NCI-H2196 (cell line): ENCODE data around the gene SPAG16.
"Not testable (repeated sequence)": the region's sequence is repeated elsewhere in the genome, so short reads cannot be mapped to it uniquely, and the experiment has no call there.

ENCODE experiments used
- DNase-seq: peaks from one replicate; lab custom pipeline; 2025; ENCODE audit not compliant: unreplicated experiment; lab: John Stamatoyannopoulos, UW

SPAG16 gene

DNA sequence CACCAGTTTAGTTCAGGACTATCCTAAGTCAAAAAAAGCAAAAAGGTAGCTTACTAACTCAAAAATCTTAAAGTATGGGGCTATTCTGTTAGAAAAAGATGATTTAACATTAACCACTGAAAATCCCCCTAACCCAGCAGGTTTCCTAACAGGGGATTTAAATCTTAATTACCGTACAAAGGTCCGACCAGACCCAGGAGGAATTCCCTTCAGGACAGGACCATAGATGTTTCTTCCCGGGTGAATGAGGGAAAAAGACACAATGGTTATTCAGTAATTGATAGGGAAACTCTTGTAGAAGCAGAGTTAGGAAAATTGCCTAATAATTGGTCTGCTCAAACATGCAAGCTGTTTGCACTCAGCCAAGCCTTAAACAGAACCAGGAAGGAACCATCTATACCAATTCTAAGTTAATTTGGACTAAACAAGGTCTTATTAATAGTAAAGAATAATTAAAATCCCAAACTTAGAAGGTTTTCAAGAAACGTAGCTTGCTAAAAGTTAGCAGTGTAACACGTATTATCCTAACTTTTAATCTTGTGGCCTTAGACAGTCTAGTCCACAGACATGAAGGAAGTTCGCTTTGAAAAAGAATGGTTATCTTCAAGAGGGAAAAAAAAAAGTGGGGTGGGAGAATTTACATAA is 124.3 kb downstream of the SPAG16 start:
- not testable (repeated sequence) for DNase-seq

DNA sequence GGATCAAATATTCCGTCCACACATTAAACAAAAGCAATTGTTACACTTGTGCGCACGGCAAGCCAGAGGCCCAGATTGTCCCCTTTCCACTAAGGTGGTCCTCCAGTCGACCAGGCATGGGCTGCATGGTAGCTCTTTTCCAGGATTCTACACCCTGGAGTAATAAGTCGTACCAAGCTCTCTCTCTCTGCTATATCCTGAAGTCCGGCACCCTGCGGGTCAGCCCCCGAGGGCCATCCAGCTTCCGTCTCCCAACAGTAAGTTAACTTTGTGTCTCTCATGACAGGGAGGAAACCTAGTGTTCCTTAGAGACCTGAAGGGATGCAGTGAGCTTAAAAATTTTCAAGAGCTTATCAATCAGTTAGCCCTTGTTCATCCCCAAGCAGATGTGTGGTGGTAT is 126.4 kb downstream of the SPAG16 start:
- not testable (repeated sequence) for DNase-seq

DNA sequence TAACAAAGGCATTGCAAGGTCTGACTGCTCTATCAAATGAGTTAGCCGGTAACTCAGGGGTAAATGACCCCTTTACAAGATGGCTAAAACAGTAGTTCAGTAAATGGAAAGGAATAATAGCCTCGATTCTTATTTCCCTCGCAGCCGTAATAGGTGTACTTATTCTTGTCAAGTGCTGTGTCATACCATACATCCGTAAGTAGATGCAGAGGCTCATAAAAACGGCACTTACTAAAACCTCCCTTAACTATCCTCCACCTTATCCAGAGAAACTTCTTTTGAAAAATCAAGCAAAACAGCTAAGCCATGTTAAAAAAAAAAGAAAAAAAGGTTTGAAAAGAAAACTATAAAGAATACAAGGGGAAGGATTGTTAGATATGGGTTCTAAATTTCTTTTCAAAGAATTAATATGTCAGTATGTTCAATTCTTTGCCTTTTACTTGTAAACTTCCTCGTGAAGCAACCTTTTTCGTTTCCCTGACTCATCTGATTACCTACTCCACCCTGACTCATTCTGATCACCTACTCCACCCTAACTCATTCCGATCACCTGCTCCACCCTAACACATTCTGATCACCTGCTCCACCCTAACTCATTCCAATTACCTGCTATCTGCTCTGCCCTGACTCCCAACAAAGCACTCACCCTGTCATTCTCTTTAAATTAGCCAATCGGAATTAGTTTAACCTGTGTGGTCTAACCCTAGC is 127.5 kb downstream of the SPAG16 start:
- DNase-seq: no peak

DNA sequence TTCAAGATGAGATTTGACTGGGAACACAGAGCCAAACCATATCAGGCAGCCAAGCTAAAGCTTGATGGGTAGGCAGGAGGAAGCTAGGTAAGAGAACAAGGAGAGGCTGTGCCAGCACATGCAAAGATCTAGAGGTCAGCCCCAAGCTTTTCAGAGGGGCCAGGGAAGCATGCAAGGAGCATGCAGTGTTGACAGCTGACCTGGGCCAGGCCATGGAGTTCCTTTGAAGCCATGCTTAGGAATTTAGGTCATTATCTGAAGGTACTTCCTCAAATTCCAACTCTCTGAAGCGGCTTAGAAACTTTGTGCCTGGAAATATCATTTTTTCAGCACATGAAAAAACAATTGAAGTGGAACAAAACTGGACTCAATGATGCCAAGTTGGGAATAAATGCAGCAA is 130.8 kb downstream of the SPAG16 start:
- DNase-seq: no peak

DNA sequence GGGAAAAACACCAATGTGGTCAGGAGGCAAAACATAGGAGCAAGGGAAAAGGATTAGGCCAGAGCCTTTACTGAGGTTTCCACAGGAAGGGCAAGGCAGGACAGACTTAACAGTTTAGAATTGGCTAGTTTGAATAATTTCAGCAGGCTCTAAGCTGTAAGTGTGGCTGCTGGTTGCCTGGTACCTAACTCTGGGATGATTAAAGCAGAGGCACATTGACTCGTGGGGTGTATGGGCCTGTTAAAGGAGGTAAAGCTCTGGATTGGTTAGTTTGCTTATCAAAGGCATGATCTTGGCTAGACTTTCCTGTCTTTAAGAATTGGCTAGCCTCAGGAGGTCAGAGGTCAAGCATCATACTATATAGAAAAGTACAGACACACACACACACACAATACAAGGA is 132.6 kb downstream of the SPAG16 start:
- DNase-seq: no peak

DNA sequence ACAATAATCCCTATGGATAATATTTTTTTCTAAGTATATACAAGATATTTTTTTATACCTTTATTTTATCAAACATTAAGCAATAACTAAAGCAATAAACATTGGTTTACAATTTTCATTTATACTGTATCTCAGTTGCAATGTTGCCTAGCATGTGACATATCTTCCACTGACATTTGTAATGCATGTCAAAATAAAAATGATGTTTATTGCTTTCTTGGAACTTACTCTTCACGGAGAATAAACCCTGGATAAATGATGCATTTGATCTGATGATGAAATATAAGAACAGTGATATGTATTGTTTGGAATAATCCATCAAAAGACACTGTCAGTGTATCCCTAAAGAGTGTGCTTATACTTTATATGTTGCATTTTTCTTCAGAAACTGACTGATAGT is 135.7 kb downstream of the SPAG16 start:
- no peak for DNase-seq

DNA sequence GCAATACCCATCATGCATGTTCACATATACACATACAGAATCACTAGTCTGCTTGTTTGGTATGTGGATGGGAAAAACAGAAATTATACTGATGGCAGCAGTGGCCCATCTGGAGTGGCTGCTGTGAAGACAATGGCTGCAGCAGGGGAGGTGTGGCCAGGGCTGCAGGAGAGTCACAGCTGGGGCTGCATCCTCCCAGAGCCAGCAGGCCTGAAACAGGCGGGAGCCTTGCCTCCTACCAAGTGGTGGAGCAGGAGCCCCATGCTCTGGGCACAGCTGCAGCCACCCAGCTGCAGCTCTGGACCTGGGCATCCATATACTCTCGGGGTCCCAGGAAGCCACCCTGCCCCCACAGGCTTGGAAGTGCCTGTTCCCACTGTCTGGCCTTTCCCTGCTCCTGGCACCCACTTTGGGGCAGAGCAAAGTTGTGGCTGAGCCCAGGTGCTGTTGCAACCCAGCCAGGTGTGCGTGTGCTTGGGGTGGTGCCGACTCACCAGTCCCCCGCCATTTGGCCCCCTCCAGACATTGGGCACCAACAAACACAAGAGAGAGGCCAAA is 136.6 kb downstream of the SPAG16 start:
- no peak for DNase-seq

DNA sequence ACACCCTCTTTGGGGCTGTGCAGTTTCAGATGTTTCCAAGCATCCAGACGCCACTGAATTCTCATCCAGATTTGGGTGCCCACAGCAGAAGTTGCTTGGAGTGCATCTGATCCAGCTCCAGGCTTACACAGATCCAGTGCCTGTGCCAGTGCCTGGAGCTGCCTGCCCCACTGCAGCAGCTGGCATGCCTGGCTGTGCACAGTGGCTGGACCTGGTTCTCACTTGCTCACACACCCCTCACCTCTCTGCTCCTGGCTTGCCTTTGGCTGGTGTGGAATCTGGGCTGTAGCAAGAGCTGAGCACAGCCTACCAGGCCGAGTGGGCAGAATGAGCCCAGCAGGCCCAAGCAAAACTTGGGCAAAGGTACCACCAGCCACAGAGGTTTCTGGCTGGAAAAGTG is 137.9 kb downstream of the SPAG16 start:
- DNase-seq: no peak

DNA sequence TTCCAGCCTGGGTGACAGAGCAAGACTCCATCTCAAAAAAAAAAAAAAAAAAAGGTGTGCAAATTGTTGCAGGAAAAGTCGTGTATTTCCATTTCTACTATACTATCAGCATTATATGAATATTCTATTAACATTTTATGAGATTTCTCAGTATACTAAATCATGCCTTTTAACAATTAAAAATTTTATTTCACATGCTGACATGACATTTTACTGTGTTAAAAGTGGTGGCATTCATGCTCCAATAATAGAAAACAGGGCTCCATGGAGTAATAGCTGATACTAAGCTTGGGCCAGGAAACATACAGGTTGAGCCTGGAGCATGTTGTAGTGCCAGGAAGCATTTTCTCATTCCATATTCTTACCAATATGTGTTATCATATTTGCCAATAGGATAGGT is 141.4 kb downstream of the SPAG16 start:
- no peak for DNase-seq

DNA sequence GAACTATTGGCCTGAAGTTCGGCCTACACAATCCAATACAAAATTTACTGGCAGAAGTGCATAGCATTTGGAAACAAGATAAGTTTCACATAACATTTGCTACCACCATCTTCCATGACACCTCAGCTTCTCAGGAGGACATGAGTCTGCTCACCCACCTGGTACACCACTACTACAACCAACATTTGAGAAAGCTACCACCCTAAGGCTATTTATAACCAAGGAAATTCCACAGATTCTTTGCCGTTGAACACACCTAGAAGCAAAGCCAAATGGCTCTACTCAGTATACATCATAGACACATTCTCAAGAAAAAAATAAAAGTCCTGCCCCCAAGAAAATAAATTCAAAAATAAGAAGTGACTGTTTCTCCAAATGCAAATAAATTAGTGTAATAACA is 145.3 kb downstream of the SPAG16 start:
- no peak for DNase-seq

DNA sequence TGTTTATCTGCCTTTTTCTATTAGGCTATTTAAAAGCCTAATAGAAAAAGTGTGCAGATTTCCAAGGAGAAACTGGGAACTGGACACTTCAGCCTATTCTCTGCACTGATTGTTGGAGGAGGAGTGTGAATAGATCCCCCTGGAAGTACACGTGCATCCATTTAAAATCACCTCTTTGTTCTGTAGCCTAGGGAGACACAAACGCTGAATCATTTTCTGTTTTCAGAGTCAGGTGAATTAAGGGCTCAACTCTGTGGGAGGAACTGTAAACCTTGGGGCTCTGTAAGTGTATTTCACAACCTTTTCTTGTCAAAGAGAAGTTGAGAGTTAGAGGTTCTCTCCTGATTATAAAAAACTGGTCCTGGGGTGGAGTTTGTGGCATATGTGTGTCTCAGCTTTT is 159.7 kb downstream of the SPAG16 start:
- DNase-seq: no peak

DNA sequence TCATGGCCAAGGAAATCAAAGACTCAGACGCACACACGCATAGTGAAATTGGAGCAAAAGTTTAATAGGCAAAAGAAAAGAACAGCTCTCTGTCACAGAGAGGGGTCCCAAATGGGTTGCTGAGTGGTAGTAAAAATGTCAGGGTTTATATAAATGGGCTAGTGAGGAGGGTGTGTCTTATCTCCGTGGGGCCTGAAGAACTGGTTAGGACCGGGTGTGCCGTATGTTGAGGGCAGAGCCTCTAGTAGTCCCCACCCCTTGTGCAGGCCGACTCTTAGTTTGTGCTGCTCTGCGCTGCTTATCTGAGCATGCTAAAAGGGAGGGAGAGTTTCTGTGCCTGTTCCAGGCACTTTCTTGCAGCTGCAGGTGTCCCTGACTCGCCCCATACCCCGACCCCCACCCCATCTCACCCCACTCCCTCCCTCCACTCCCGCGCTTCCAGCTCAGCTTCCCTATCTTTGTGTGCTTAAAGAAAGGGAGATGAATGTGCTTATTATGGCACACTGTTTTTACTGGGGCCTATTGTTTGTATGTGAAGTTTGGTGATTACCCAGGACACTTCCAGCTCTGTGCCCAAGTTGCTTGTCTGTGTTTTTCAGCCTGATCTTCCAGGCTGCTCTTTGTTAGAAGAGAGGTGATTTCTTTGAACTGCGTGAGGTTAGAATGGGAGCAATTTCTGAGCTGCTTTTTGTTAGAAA is 167.4 kb downstream of the SPAG16 start:
- no peak for DNase-seq

DNA sequence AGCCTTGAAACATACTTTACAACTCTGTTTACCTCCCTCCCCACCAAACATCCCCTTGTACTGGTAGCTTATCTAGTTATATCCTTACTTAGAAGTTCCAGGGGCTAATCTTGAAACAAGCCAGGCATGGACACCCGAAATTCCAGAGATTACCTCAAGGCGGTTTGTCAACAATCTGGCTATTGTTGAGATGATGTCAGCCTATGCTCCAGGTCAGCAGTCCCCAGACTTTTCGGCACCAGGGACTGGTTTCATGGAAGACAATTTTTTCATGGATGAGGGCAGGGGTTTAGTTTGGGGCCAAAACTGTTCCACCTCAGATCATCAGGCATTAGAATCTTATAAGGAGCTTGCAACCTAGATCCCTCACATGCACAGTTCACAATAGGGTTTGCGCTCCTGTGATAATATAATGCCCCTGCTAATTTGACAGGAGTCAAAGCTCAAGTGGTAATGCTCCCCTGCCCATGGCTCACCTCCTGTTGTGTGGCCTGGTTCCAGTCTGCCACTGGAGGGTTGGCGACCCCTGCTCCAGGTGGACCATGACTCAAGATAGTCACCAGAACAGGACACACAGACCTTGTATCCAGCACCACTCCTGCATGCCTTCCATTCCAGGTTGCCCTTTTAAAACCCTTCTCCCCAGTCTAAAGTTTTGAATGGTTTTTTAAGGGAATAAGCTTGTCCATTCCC is 171.2 kb downstream of the SPAG16 start:
- DNase-seq: no peak

DNA sequence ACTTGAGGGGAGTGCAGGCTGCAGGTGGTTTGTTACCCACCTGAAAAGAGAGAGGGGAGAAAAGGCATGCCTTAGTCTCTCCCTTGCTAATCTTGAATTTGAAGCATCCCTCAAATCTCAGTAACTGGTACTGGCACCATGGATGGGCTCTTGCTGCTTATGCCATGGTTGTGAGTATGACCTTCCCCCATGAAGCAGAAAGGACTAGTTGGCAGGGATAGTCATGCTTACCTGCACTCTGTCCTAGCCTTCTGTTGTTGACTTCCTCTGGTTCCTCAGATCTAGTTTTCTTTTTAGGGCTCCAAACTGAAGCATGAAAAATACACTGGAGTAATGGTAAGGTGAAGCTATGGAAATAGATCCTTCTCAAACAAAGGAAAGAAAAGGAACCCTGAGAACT is 191.2 kb downstream of the SPAG16 start:
- DNase-seq: no peak

DNA sequence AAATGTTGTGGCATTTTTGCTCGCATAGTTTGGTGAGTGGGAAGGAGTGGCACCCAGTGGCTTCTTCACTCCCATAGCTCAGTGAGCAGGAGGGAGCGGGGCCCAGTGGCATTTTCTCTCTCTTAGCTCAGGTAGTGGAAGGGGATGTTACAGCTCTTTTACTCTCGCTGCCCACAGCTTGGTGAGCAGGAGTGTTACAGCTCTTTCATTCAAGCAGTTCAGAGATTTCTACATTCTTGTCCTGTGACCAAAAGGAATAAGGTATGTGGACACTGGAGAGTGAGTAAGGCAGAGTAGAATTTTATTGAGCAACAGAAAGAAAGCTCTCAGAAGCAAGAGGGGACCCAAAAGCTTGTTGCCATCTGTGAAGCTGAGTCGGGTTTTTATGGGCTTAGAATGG is 192.4 kb downstream of the SPAG16 start:
- DNase-seq: no peak

DNA sequence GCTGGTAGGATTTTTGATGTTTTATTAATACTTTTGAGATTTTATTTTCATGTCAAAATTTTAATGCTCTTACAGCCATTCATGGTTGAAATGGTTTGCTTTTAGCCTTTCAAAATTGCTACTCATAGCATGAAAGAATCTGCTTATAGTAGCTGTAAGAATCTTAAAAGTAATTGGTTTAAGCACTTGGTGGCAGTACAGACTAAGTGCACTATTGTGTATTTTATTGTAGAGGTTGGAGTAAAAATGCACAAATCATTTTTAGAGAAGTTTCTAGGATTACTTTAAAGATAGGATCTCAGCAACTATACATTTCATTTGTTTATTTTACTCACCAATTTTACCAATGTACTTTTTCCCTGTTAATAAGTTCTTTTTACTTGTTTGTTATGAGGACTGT is 205.8 kb downstream of the SPAG16 start:
- DNase-seq: no peak

DNA sequence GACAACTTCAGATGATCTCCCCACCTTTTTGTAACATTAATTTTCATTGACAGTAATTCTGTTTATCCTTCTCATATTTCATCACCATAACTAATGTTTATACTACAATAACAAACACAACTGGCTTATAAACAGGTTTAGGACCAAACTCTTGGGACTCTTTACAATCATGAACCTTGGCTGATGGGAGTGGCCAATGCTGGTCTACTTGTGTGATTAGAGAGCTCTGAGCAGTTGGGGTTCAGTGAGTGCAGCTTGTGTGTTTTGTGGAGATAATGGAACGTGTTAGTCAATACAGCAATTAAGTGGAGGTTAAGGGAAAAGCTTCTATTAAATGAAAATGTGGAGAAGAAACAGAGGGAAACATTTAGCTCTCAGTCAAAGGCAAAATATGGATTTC is 207.1 kb downstream of the SPAG16 start:
- no peak for DNase-seq

DNA sequence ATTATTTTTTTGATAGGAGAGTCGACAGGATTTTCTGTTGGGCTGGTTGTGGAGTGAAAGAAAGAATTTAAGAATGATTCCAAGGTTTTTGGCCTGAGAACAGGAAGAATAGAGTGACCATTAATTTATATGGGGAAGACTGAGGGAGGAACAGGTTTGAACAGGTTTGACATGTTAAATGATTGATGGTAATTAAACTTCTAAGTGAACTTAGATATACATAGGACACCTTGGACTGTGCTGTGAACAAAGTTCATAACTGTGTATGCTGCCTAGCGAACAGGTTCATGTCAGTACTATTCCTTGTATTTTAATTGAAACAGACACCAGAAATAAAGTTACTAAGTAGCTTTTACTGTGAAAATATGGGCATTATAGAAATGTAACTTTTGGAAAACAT is 212.0 kb downstream of the SPAG16 start:
- no peak for DNase-seq

DNA sequence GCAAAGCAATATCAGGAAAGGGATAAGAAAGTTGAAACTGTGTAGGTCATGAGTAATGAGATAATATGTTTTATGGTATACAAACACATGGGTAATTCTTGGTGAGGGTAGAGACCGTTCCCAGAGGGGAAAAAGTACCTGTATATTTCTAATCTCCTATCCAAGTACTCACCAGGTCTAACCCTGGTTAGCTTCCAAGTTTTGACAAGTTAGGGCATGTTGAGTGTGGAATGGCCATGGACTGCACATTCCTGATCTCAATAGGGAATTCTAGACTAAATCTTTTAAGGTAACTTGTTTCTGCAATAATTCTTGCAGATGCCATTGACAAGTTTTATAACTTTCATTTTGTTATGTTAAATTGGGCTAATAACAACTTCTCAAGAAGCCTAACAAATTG is 216.6 kb downstream of the SPAG16 start:
- no peak for DNase-seq

DNA sequence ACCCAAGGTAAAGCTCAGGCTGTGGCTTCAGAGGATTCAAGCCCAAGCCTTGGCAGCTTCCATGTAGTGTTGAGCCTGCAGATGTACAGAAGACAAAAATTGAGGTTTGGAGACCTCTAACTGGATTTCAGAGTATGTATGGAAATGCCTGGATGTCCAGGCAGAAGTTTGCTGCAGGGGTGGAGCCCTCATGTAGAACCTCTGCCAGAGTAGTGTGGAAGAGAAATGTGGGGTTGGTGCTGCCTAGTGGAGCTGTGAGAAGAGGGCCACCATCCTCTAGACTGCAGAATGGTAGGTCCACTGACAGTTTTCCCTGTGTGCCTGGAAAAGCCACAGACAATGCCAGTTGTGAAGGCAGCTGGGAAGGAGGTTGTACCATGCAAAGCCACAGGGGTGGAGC is 239.9 kb downstream of the SPAG16 start:
- DNase-seq: no peak

DNA sequence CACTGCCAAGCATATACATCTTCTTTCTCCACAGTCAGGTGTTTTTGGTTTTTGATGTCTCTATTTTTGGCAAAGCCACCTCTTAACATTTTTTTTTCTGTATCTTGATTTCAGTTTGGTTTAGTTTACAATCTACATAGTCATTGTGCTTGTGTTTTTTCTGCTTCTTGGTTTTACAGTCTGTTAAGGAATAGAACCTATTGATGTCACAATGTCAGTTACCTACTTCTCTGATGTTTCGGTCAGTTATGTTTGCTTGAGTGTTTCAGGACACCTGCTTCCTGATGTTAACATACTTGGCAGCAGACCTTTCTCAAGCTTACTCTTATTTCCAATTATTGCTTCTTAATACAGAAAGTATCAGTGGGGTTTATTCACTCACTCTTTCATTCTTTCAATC is 253.3 kb downstream of the SPAG16 start:
- no peak for DNase-seq

DNA sequence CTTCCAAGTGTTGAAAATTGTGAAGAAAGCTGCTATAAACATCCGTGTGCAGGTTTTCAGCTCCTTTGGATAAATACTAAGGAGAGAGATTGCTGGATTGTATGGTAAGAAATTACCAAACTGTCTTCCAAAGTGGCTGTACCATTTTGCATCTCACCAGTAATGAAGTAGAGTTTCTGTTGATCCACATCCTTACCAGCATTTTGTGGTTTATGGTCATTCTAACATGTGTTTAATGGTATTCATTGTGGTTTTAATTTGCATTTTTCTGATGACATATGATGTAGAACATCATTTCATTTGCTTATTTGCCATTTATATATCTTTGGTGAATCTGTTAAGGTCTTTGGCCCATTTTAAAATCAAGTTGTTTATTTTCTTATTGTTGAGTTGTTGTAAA is 260.7 kb downstream of the SPAG16 start:
- no peak for DNase-seq
